Measurements from ENCODE around the gene RABGGTA. TPM values are rescaled to one million over a fixed set of nuclear protein-coding genes. Genes with fewer than 3 reads are reported as not detected.
A peak's percentile ranks its signal among the peaks of the same experiment; 100 is the strongest.
"Not testable (repeated sequence)": the region's sequence is repeated elsewhere in the genome, so short reads cannot be mapped to it uniquely, and the experiment has no call there.

The RABGGTA gene
- total RNA-seq, 2 experiments from 2014 or later, result 39.5 to 40.6 TPM

DNA sequence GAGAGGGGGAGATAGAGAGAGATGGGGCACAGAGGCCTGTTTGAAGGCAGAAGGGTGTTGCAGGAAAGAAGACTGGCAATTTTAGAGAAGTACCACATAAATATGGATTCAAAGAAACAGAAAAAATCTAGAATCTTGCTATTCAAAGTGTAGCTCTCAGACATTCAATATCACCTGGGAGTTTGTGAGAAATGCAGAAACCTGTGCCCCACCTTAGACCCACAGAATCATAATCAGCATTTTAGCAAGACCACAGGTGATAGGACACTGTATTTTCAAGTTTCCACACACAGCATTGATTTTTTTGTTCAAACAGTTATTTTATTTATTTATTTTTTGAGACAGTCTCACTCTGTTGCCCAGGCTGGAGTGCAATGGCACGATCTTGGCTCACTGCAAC lies 42.5 kb downstream of the RABGGTA start:
- Mint-ChIP-seq H3K27ac (no peak overlapping the region), H3K9me3 (no peaks in the 10 kb centered on the region), H3K36me3 (peaks cover 17% of the 10 kb centered on the region), H3K4me3 (no peak overlapping the region), H3K27me3 (no peaks in the 10 kb centered on the region), H3K4me1 (ENCODE audit: low read depth) (peaks cover 43% of the 10 kb centered on the region)
- intact Hi-C loops (cut with micrococcal nuclease), result no loop called here
- ChIA-PET CTCF (interaction anchor here (1.0 to 2.2 kb wide), 3 partner anchors 9 to 68 kb away, joined by 3 to 7 read pairs (median 4); partner anchors contain the start of gene MDP1), POLR2A (no interaction called here)
- no peak for DNase-seq

DNA sequence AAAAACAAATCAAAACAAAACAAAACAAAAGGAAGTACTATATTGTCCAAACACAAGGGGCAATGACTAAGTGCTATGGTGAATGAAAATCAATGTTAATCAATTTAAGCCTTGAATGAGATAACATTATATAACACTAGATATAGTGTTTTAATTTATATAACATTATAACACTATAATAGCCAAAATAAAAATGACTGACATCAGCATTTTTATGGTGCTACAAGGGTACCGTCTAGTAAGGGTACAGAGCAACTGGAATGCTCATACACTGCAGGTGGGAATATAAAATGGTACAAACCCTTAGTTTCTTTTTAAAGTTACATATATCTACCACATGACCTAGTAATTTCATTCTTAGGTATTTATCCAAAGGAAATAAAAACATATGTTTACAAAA lies 44.9 kb downstream of the RABGGTA start:
- Mint-ChIP-seq H3K9me3 (no peaks in the 10 kb centered on the region), H3K4me1 (ENCODE audit: low read depth) (peaks cover 37% of the 10 kb centered on the region), H3K27me3 (no peaks in the 10 kb centered on the region), H3K4me3 (no peak overlapping the region), H3K36me3 (peaks cover 14% of the 10 kb centered on the region), H3K27ac (no peak overlapping the region)
- DNase-seq, result no peak
- CTCF ChIA-PET, result no interaction called here
- intact Hi-C loops (cut with micrococcal nuclease), result no loop called here
- POLR2A ChIA-PET, result no interaction called here

DNA sequence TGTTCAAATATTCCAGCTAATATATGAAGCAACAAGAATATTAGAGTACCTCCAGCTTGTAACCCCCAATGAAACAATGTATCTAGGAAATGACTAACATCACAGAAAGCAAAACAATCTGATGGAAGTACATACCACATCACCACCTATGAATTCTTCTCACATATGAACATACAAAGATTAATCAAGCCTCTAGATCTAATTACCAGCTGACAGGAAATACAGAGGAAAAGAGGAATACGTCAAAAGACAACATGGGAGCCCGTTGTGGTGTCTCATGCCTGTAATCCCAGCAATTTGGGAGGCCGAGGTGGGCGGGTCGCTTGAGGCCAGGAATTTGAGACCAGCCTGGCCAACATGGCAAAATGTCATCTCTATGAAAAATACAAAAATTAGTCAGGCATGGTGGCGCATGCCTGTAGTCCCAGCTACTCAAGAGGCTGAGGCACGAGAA lies 46.8 kb downstream of the RABGGTA start:
- Mint-ChIP-seq H3K27me3 (no peaks in the 10 kb centered on the region), H3K27ac (peak overlapping the region; percentile 35), H3K36me3 (peaks cover 13% of the 10 kb centered on the region), H3K4me3 (no peak overlapping the region), H3K9me3 (no peaks in the 10 kb centered on the region), H3K4me1 (ENCODE audit: low read depth) (peaks cover 25% of the 10 kb centered on the region)
- DNase-seq, result no peak
- intact Hi-C loops (cut with micrococcal nuclease), result no loop called here
- POLR2A ChIA-PET, result interaction anchor here (1.1 to 1.3 kb wide), 2 partner anchors 9 to 11 kb away, joined by 3 read pairs; partner anchors contain the start of genes CHMP4A and MDP1
- CTCF ChIA-PET, result interaction anchor here (1.4 to 1.6 kb wide), 2 partner anchors 9 to 84 kb away, joined by 3 to 8 read pairs; partner anchors contain the start of genes CIDEB and MDP1

DNA sequence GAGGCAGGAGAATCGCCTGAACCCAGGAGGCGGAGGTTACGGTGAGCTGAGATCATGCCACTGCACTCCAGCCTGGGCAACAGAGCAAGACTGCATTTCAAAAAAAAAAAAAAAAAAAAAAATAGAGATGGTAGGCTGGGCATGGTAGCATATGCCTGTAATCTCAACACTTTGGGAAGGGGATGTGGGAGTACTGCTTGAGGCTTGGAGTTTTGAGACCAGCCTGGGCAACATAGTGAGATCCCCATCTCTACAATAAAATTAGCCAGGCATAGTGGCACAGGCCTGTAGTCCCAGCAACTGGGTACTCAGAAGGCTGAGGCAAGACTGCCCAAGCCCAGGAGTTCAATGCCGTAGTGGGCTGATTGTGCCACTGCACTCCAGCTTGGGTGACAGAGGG lies 48.4 kb downstream of the RABGGTA start:
- H3K36me3 Mint-ChIP-seq; DNase-seq; H3K9me3 Mint-ChIP-seq; H3K27ac Mint-ChIP-seq; H3K27me3 Mint-ChIP-seq; intact Hi-C loops (cut with micrococcal nuclease); H3K4me3 Mint-ChIP-seq; CTCF ChIA-PET: not testable (repeated sequence)
- POLR2A ChIA-PET, result interaction anchor here (0.6 kb wide), 1 partner anchor 62 kb away, joined by 4 read pairs; the partner anchor contains the start of gene IRF9
- H3K4me1 Mint-ChIP-seq (ENCODE audit: low read depth), result peaks cover 18% of the 10 kb centered on the region

DNA sequence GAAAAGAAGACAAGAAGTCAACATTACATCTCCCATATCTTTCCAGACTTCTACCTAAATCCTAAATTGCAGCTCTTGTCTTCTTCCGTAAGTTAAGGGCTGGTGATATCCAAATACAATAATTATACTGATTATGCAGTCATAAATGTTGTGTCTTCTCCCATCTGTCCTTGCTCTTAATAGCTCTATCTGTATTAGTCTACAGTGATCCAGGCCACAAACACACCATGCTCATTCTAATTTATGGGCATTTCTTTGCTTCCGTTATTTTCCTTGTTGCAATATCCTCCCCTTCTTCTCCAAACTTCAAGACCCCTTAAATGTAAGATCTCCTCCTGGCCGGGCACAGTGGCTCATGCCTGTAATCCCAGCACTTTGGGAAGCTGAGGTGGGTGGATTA lies 51.9 kb downstream of the RABGGTA start:
- DNase-seq, result no peak
- no peaks in the 10 kb centered on the region for H3K27me3 Mint-ChIP-seq
- no peak overlapping the region for H3K27ac Mint-ChIP-seq
- intact Hi-C loops (cut with micrococcal nuclease), result no loop called here
- ChIA-PET CTCF (interaction anchor here (0.5 to 1.9 kb wide), 9 partner anchors 9 to 218 kb away, joined by 3 to 9 read pairs (median 4); partner anchors contain the start of genes CIDEB, RABGGTA and TINF2), POLR2A (interaction anchor here (1.7 kb wide), 1 partner anchor 24 kb away, joined by 7 read pairs; the partner anchor contains the start of gene TM9SF1)
- H3K9me3 Mint-ChIP-seq, result no peaks in the 10 kb centered on the region
- peaks cover 17% of the 10 kb centered on the region for H3K4me1 Mint-ChIP-seq (ENCODE audit: low read depth)
- H3K4me3 Mint-ChIP-seq, result no peak overlapping the region
- H3K36me3 Mint-ChIP-seq, result peaks cover 7% of the 10 kb centered on the region

DNA sequence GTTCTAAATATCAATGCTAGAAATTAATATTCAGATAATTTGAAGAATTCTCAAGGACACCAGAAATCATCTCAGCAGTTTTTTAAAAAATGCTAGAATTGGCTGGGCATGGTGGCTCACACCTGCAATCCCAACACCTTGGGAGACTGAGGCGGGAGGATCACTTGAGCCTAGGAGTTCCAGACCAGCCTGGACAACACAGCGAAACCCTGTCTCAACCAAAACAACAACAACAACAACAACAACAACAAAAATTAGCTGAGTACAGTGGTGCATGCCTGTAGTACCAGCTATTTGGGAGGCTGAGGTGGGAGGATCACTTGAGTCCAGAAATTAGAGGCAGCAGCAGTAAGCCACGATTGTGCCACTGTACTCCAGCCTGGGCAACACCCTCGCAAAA lies 52.3 kb downstream of the RABGGTA start:
- ChIA-PET POLR2A (interaction anchor here (1.7 kb wide), 1 partner anchor 24 kb away, joined by 7 read pairs; the partner anchor contains the start of gene TM9SF1), CTCF (interaction anchor here (1.1 to 1.9 kb wide), 6 partner anchors 9 to 89 kb away, joined by 3 to 9 read pairs (median 6); partner anchors contain the start of genes CIDEB, RABGGTA and TINF2)
- no peaks in the 10 kb centered on the region for H3K27me3 Mint-ChIP-seq
- no peak overlapping the region for H3K4me3 Mint-ChIP-seq
- H3K36me3 Mint-ChIP-seq, result peaks cover 5% of the 10 kb centered on the region
- intact Hi-C loops (cut with micrococcal nuclease), result no loop called here
- no peak for DNase-seq
- no peak overlapping the region for H3K27ac Mint-ChIP-seq
- H3K9me3 Mint-ChIP-seq, result no peaks in the 10 kb centered on the region
- peaks cover 20% of the 10 kb centered on the region for H3K4me1 Mint-ChIP-seq (ENCODE audit: low read depth)

DNA sequence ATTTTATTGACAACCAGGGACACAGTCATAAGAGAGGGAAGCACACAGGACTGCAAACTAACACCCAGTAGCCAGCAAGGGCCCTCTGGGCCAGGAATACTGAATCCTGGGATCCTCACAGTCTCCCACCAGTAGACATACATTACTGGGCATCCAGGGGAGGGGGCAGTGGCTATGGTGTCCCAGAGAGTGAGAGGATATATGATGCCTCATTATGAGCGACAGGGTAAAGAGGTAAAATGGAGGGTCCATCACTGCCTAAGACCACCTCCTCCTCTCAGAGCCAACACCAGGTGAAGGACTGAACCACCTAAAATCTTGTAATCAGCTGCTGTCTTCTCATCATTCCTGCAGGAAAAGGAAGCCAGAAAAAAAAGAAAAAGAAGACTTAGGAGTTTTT lies 54.5 kb downstream of the RABGGTA start:
- not testable (repeated sequence) for H3K9me3 Mint-ChIP-seq, H3K4me3 Mint-ChIP-seq, H3K27ac Mint-ChIP-seq, DNase-seq, H3K27me3 Mint-ChIP-seq
- peaks cover 13% of the 10 kb centered on the region for H3K36me3 Mint-ChIP-seq
- intact Hi-C loops (cut with micrococcal nuclease), result loop anchor here (1.0 kb wide), 1 partner anchor 80 kb away; no protein-coding TSS in a partner anchor
- POLR2A ChIA-PET, result interaction anchor here (1.6 to 2.6 kb wide), 2 partner anchors 21 to 56 kb away, joined by 4 to 20 read pairs; partner anchors contain the start of genes IRF9 and TM9SF1
- H3K4me1 Mint-ChIP-seq (ENCODE audit: low read depth), result peaks cover 35% of the 10 kb centered on the region
- CTCF ChIA-PET, result interaction anchor here (0.9 to 4.6 kb wide), 5 partner anchors 8 to 91 kb away, joined by 3 to 39 read pairs (median 21); partner anchors contain the start of genes CIDEB, DHRS1, NOP9 and TINF2

DNA sequence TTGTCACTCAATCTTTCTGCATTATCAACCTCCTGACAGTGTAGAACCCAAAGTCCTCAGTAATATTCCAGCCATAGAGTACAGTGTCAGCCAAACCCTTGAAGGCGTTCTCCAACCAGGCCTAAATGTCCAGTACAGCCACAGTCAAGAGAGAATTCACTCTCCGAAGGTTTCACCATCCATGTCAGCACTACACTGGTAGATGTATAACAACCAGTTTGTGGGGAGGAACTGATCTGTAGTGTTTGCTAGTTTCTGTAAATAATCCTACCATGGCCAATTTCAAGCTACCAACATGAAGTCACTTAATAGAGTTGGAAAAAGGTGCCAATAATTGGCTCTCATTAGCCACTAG lies 55.1 kb downstream of the RABGGTA start:
- Mint-ChIP-seq H3K4me3 (peak overlapping the region; percentile 84), H3K27ac (peak overlapping the region; percentile 94), H3K4me1 (ENCODE audit: low read depth) (peaks cover 41% of the 10 kb centered on the region), H3K27me3 (no peaks in the 10 kb centered on the region), H3K36me3 (peaks cover 18% of the 10 kb centered on the region), H3K9me3 (no peaks in the 10 kb centered on the region)
- intact Hi-C loops (cut with micrococcal nuclease), result loop anchor here (1.0 kb wide), 1 partner anchor 81 kb away; no protein-coding TSS in a partner anchor
- ChIA-PET POLR2A (interaction anchor here (0.6 to 2.6 kb wide), 12 partner anchors 8 to 94 kb away, joined by 3 to 20 read pairs (median 4); partner anchors contain the start of genes DHRS1, GMPR2, IRF9 and LTB4R2), CTCF (interaction anchor here (0.9 to 4.6 kb wide), 18 partner anchors 8 to 220 kb away, joined by 3 to 39 read pairs (median 6); partner anchors contain the start of genes CIDEB, DHRS1, IRF9 and LTB4R)
- no peak for DNase-seq

Other genes starting within 250 kb of the RABGGTA start
- under 1 TPM; 0.75 to 1.00 TPM for gene CARMIL3, start 219.6 kb downstream of the RABGGTA start, total RNA-seq
- gene CPNE6, start 200.0 kb downstream of the RABGGTA start, total RNA-seq, result not detected
- gene PCK2, start 177.3 kb downstream of the RABGGTA start, total RNA-seq, result 100 to 1,000 TPM; 118 to 125 TPM
- gene DCAF11, start 156.8 kb downstream of the RABGGTA start, total RNA-seq, result 10 to 100 TPM; 85.6 to 91.8 TPM
- 1 to 10 TPM; 1.2 to 1.9 TPM for gene NRL, start 156.6 kb downstream of the RABGGTA start, total RNA-seq
- gene FITM1, start 140.9 kb downstream of the RABGGTA start, total RNA-seq, result under 1 TPM in 1 of 2 experiments, not detected in 1; 0.86 TPM
- 100 to 1,000 TPM; 403 to 427 TPM for gene PSME1, start 135.4 kb downstream of the RABGGTA start, total RNA-seq
- 10 to 100 TPM; 40.0 to 40.9 TPM for gene EMC9, start 130.0 kb downstream of the RABGGTA start, total RNA-seq
- gene PSME2, start 125.0 kb downstream of the RABGGTA start, total RNA-seq, result 100 to 1,000 TPM; 404 to 411 TPM
- 10 to 100 TPM; 75.5 to 80.4 TPM for gene RNF31, start 124.1 kb downstream of the RABGGTA start, total RNA-seq
- gene IRF9, start 110.3 kb downstream of the RABGGTA start, total RNA-seq, result 100 to 1,000 TPM; 158 to 172 TPM
- 10 to 100 TPM; 24.9 to 27.9 TPM for gene REC8, start 99.5 kb downstream of the RABGGTA start, total RNA-seq
- 10 to 100 TPM; 69.5 to 72.6 TPM for gene IPO4, start 82.8 kb downstream of the RABGGTA start, total RNA-seq
- 10 to 100 TPM; 23.7 to 26.7 TPM for gene TM9SF1, start 76.2 kb downstream of the RABGGTA start, total RNA-seq
- under 1 TPM in 1 of 2 experiments, not detected in 1; 0.50 TPM for gene TSSK4, start 65.9 kb downstream of the RABGGTA start, total RNA-seq
- gene CHMP4A, start 58.1 kb downstream of the RABGGTA start, total RNA-seq, result 10 to 100 TPM; 79.0 to 84.6 TPM
- gene MDP1, start 55.5 kb downstream of the RABGGTA start, total RNA-seq, result 10 to 100 TPM; 14.2 to 15.8 TPM
- gene NEDD8, start 39.2 kb downstream of the RABGGTA start, total RNA-seq, result 100 to 1,000 TPM; 202 to 213 TPM
- 10 to 100 TPM; 56.9 to 64.6 TPM for gene GMPR2, start 38.7 kb downstream of the RABGGTA start, total RNA-seq
- gene TINF2, start 29.0 kb downstream of the RABGGTA start, total RNA-seq, result 100 to 1,000 TPM in 1 of 2 experiments, 10 to 100 TPM in 1; 94.9 to 101 TPM
- 1 to 10 TPM; 3.7 to 4.5 TPM for gene TGM1, start 8.4 kb downstream of the RABGGTA start, total RNA-seq
- gene DHRS1, start 28.2 kb upstream of the RABGGTA start, total RNA-seq, result 10 to 100 TPM; 14.7 to 14.9 TPM
- gene NOP9, start 28.3 kb upstream of the RABGGTA start, total RNA-seq, result 10 to 100 TPM; 30.7 to 30.9 TPM
- gene CIDEB, start 36.4 kb upstream of the RABGGTA start, total RNA-seq, result 10 to 100 TPM; 22.6 to 25.8 TPM
- 1 to 10 TPM; 9.4 to 9.6 TPM for gene LTB4R2, start 38.5 kb upstream of the RABGGTA start, total RNA-seq
- 10 to 100 TPM; 15.4 to 16.7 TPM for gene LTB4R, start 39.9 kb upstream of the RABGGTA start, total RNA-seq
- gene ADCY4, start 63.5 kb upstream of the RABGGTA start, total RNA-seq, result 1 to 10 TPM; 1.6 to 2.4 TPM
- gene RIPK3, start 68.4 kb upstream of the RABGGTA start, total RNA-seq, result 10 to 100 TPM; 11.0 to 11.8 TPM
- not detected for gene NFATC4, start 96.6 kb upstream of the RABGGTA start, total RNA-seq
- under 1 TPM; 0.02 to 0.22 TPM for gene NYNRIN, start 127.4 kb upstream of the RABGGTA start, total RNA-seq
- gene CBLN3, start 158.1 kb upstream of the RABGGTA start, total RNA-seq, result 1 to 10 TPM; 8.6 to 9.3 TPM
- gene KHNYN, start 158.4 kb upstream of the RABGGTA start, total RNA-seq, result 10 to 100 TPM; 62.5 to 62.9 TPM
- 10 to 100 TPM; 36.2 to 43.8 TPM for gene SDR39U1, start 171.2 kb upstream of the RABGGTA start, total RNA-seq
- gene CMA1, start 236.7 kb upstream of the RABGGTA start, total RNA-seq, result not detected

Data from activated CD4-positive, alpha-beta memory T cell treated with anti-CD3 and anti-CD28 coated beads for 36 hours (primary cell).